HG02840 (cell line): Measurements from ENCODE around the gene CYB5R2.

ENCODE experiments used
- ATAC-seq: cut with Tn5 transposase; IDR thresholded peaks from one replicate; pipeline ENCODE4 v1.9.1; 2021; ENCODE audit warnings: mild to moderate bottlenecking, moderate library complexity, moderate number of reproducible peaks; ENCODE audit not compliant: unreplicated experiment, low FRiP score

Gene CYB5R2

DNA sequence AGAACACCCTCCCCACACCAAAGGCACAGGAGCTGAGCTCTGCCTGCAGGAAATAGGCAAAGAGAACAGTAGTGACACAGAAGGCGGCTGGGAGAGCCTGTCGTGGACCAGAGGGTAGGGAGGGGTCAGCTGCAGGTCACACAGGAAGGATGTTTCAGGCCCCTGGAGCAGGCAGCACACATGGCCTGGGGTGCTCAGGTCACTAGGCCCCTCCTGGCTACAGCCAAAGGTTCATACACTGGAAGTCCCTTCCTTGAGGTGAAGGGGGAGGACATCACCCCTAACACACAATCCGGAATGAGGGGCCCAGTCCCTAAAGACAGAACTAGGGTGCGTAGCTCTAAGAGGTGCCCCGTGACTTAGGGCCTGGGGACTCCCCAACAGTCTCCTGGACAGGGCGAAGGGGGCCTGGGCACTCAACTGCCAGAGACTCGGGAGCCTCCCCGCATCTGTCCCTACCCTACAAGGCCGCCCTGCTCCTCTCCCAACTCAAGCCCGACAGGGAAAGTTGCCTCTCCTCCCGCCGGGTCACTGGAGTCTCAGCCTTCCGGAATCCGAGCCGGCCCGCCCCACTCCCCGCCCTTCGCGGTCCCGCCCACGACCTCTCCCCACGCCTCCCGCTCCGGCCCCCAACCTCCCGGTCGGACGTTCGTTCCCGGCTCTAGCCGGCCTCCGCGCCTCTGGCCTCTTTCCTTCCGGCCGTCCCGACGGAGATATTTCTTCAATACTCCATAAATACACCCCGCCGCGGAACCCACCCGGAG, at the start of gene CYB5R2:
TSS of gene CYB5R2 (minus strand) at position 541 of the 764 bp plus-strand sequence. CDS start 675 bp downstream, outside the sequence.
- ATAC-seq, result no peak

DNA sequence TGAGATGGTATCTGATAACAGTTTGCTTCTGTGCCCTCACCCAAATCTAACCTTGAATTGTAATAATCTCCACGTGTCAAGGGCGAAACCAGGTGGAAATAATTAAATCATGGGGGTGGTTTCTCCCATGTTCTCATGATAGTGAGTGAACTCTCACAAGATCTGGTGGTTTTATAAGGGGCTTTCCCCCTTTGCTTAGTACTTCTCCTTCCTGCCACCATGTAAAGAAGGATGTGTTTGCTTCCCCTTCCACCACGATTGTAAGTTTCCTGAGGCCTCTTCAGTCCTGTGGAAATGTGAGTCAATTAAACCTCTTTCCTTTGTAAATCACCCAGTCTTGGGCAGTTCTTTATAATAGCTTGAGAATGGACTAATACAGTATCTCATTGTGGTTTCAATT, 41.5 kb upstream of the CYB5R2 start:
- ATAC-seq, result no peak

DNA sequence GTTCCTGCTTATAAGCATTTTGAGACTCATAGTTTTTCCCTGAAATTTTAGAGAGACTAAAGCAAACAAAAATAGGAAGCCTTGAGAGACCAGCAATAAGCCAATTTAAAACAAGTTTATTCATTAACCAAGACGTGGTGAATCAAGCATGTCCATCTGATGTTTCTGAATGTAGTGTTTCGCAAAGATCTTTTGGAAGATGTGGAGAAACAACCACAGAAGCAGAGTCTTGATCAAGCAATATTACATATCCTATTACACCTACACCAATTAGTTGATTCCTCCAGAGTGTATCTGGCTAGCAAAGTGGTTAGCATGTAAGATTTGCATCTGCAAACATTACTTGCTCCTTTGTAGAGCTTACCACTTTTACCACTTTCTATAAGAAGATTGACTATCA, 33.1 kb upstream of the CYB5R2 start, which contains the start of gene OVCH2:
TSS of gene OVCH2 (minus strand) at position 101 of the 400 bp plus-strand sequence. CDS start at position 18, 83 bp downstream.
- no peak for ATAC-seq

DNA sequence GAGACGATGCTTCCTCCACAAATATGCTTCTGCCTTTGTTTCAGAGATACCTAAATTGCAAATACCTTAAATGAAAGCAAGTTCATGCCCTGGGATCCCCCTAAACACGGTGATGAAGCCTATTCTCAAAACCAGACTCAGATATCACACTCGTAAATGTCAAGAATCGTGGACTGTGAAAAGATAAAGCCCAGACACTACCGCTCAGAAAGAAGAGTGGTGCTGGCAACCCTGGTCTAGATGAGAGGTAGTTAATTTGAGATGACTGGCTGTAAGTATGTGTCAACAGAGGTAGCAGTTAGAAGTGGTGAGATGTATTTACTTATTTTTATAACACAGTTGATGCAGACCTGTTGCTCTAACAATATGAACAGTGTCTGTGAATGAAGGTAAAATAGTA, 30.4 kb upstream of the CYB5R2 start:
- ATAC-seq, result no peak

DNA sequence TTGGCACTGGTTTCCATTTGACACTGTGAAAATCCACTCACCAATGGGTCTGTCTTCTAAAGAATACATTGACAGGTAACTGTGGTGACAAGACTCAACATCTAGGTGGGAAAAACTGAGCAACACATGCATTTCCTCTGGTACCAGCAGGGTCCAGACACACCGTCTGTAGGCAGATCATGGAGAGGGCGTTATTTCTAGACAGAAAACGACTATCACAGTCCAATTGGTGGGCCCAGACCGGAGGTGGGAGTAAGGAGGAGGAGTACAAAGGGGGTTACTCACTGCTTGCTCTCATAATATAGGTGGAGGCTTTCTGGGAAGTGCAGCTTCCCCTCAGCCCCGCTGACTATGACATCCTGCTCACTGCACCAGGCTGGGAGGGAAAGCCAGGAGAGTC, 23.1 kb upstream of the CYB5R2 start:
- ATAC-seq, result no peak

DNA sequence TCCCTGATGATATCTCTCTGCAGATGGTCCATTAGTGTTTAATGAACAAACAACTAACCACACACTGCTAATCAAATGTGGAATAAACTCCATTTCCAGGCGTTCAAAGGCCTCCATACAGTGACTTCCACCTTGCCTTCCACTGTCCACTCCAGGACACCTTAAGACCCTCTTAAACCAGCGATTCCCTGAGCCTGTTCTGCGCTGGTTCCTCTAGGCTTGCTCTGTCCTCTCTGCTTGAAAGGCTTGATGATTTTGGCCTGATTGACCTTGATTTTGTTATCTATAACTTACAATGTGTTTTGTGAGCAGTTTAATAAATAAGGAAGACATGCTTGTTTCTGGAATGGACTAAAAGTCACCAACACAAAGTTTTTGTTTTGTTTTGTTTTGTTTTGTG, 20.9 kb upstream of the CYB5R2 start:
- ATAC-seq, result no peak

DNA sequence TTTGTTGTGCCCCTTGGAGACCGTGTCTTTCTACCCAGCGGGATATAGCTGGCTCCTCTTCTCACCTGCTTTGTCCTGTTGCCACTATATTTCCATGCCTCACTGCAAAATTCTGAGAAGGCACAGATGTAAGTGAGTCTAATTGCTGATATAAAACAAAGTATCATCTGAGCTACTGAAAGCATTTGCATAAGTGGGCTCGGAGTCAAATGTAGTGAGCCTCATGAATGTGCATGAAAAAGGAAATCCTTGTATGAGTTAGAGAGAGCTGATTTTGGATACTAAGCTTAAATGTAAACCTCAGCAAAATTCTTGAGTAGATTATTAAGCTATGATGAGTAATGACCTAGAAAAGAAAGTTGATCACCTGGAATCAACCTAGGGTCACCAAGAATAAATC, 19.1 kb upstream of the CYB5R2 start:
- no peak for ATAC-seq

DNA sequence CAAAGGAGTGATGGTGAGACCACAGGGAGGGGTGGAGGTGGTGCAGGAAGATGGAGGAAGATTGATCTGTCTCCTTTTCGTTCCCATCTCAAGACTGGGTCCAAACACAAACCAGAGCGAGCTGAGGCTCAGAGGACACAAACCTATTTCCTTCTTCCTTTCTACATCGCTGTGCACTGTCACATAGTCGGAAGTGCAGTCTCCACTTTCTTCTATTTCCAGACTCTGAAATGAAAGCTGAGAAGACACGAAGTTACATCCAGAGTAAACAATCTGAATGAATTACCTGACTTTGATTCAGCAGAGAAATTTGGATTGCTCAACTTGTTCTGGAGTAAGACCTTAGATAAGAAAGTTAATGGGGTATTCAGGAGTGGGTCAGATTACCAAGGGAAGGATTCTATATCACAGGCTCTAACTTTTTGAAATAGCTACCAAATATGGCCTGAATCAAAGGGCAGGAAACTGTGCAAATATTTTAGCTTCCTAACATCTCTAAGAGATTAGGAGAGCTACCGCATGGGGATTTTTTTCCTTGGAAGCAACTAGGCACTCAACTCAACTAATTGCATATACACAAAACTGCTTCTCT, 18.6 kb upstream of the CYB5R2 start:
- no peak for ATAC-seq

DNA sequence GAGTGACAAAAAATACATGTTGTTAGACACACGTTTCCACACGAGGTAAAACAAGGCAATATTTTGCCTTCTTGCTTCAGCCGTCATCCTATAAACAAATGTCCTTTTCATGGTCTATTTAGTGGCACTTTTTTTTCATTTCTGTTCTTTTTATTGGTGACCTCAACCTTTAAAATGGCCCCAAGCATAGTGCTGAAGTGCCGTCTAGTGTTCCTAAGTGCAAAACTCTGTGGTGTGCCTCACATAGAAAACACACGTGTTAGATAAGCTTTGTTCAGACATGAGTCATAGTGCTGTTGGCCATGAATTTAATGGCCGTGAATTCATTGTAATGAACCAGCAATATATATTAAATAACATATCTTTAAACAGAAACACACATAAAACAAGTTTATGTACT, 17.3 kb upstream of the CYB5R2 start:
- no peak for ATAC-seq

DNA sequence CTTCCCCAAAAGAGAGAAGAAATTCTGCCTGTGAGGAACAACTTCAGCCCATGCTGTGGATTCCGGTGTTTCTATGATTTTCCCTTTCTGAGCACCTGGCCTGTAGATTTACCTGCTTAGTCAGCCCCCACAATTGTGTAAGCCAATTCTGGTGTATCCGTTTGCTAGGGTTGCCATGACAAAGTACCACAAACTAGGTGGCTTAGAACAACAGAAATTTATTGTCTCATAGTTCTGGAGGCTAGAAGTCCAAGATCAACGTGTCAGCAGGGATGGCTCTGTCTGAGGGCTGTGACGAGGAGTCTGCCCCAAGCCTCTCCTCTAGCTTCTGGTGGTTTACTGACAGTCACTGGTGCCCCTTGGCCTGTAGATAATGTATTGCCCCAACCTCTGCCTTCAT, 15.9 kb upstream of the CYB5R2 start:
- no peak for ATAC-seq

DNA sequence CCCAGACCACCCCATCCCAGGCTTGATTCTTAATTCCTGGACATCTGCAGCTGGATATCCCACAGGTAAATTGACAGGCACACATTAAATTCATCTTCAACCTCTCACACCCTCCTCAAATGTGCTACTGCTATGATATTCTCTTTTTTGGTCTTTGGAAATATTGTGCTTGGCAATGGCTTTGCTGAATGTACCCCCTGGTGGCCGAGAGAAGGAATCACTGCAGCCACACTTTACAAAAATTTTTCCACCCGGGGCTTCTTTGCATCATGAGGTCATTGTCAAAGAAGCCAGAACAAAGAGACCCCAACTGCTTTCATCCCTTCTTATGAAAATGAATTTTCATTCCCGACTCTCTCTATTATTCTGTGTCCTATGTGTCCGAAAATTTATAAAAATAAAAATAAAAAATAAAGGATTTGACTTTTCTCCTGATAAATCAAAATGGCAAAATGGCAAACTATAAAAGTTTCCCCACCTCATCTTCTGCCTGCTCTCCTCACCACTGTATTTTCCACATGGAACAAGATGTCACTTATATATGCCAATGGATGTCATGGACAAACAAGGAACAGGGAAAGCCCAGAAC, 15.0 kb upstream of the CYB5R2 start:
- no peak for ATAC-seq

DNA sequence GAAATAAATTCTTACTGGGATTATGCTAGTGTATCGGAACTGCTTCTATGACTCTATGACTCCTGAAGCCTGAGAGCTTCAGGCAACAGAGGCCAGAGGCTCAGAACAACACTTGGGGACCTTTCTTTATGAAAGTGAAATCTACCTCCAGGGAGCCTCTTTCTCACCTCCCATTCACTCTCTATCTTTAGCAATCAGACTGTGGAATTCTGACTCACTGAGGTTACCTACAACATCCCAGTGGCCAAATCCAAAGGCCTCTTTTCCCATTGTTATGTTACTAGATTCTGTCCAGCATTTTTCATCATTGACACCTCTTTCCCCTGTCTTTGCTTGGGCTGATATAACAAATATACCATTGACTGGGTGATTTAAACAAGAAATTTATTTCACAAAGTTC, 14.1 kb upstream of the CYB5R2 start:
- ATAC-seq, result no peak

DNA sequence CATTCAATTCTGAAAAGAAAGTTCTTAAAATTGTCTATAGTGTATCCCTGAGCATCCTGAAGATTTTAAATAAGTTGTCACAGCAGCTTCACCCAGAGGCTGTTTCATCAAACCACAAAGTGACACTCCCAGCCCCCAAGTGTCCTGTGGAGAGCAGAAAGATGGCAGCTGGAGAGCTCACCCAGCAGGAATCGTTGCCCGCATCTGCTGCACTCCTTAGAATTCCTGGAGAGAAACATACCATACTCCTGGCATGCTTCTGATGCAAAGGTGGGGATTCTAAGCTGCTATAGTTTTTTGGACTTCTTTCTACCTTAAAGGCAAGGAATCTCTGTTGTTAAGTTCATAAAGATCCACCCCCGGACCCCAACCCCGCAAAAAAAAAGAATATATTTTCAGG, 13.5 kb upstream of the CYB5R2 start:
- no peak for ATAC-seq

DNA sequence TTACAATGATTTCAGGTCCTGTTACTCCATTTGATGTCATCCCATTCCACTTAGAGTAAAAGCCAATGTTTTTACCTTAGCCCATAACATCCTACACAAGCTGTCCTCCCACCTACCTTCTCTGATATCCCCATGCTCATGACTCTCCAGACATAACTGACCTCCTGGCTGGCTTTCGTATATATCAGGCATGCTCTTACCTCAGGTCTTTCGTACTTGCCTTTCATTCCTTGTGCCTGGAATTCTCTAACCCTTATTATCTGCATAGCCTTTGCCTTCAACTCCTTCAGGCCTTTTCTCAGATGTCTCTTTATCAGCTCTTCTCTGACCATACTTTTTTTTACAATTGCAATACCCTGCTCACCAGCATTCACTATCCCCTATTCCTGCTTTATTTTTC, 10.3 kb upstream of the CYB5R2 start:
- no peak for ATAC-seq

DNA sequence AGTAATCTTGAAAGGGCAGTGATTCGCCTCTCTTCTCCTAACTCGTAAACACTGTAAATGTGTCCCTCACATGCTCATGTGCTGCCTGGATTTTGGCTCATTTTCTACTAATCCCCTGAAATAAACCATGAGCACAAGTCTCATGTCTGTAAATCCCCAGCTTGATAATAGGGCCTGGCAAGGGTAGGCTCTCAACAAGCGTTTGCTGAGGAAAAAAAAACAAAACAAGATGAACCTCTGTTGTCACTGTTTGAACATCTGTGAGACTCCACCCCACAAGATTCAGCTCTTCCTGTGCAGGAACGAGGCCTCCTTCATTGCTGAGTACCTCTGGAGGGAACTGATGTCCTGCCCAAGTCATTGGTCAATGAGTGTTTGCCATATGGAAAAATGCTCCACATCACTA, 4.5 kb upstream of the CYB5R2 start:
- no peak for ATAC-seq

DNA sequence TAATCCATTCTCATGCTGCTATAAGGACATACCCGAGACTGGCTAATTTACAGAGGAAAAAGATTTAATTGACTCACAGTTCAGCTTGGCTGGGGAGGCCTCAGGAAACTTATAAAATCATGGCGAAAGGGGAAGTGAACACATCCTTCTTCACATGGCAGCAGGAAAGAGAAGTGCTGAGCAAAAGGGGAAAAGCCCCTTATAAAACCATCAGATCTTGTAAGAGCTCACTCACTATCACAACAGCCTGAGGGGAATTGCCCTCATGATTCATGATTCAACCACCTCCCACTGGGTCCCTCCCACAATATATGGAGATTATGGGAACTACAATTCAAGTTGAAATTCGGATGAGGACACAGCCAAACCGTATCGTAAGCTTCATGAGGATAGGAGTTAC, 3.8 kb upstream of the CYB5R2 start:
- no peak for ATAC-seq

DNA sequence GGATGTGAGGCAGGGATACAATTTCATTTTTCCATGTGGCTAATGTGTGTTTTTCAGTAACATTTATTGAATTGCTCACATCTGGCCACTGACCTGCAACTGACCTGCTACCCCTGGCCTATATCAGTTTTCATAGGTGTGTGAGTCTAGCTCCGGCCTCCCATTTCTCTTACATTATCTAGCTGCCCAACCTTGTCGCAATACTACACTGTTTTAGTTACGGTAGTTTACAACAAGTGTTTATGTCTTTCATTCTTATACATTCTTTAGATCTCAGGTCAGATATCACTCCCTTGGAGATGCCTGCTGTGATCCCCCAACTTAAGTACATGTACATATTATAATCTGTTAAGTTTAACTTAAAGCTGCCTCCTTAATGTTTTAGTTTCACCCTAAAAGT, 2.3 kb upstream of the CYB5R2 start:
- ATAC-seq, result no peak

DNA sequence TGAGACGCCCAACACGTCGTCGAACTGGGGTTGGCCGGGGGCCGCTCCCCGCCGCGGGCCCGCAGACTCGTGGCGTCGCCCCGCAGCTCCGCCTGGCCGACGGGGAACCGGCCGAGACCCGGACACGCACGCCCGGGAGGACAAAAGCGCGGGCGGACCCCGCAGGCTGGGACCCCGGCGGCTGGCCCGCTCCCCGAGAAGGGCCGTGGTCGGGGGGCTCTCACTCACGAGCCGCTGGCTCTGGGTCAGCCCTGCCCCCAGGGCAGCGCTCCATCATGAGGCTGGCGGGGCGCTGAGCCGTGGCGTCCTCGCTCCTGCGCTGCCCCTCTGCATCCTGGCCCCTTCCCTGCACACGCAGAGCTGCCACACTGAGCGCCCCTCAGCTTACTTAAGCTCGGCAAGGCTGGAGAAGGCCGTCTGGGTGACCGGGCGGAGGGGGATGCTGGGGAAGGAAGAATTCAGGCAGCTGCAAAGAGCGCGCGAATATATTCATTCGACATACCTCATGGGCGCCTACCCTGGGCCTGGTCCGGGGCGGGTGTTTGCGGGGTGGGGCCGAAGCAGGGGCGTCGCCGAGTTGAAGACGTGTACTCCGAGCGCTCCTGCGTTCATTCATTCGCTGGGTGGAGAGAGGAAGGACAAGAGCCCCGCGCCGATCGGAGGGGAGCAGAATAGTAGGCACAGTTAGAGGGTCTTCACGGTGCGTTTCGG, 579 bp upstream of the CYB5R2 start:
- ATAC-seq, result no peak

DNA sequence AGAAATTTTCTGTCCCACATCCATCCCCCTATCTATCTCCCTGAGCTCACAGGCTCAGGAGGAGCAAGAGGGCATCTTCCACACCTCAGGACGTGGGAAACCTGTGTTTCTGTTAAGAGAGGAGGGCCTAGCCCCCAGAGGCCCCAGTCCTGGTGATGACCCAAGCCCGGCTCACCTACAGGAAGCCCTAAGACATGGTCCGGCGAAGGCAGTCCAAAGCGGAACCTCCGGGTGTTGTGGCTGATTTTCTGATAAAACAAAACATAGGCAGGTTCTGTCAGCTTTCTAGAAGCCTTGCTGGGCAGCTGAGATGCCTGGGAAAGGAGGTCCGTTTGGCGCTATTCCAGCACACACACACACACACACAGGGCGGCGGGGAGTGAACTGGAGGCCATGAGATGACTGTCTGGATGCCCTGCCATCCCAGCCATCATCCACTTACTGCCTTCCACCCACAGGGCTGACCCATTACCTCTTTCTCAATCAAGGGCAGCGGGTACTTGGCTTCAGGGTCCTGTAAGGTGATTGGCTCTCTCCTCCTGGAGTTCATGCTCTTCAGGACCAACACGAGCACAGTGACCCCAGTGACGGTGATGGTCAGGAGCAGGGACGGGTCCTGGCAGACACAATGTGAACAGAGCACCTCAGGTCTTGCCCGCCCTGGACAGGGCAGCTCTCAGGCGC, 882 bp downstream of the CYB5R2 start:
- peak; percentile 1 for ATAC-seq

DNA sequence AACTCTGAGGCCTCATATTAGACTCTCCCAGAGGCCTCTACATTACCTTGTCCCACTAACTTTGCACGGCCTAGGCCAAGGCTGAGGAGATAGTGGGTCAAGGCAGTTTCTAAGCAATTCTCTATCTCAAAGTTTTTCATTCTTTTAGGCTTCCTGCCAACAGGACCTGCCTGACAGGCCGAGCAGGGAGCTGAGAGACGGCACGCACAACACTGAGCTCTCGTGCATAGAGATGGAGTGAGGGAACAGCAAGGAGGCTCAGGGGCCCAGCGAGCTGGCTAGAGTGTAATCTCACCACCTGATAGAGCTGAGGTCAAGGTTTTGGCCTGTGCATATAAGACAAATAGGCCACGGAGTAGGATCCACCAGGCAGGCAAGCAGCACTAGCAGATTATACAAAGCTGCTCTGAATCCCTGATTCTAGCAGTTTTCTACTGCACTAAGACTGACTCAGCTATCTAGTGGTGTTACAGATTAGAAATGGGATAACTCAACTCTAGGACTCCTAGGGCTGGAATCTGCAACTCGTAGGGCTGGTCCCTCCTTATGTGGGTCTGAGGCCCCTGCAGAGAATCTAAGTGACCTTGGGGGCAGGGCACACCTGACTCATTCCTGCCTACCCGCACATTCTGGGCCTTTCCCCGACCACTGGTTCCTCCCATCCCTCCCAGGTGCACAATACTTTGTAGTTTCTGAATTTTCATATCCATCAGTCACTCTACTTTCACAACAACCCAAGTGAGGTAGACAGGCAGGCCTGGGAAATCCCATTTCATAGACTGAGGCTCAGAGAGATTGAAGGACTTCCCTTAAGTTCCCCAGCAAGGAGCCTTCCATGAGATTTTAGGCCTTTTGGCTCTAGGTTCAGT, 1.7 kb downstream of the CYB5R2 start:
- ATAC-seq, result peak; percentile 60
